H1 (cell line): ENCODE measurements around the gene BRSK2.

Experiments used
- BCL11A ChIP-seq, 2 experiments: IDR thresholded peaks; one replicate each; pipeline ENCODE4 v1.6.1; 2011; ENCODE audit warnings: low read depth in 2 of 2, low read length in 2 of 2, mild to moderate bottlenecking in 2 of 2
- EZH2 ChIP-seq: fragments of 200-600 bp; sonication (generic); IDR thresholded peaks from 2 replicates; pipeline ENCODE4 v1.7.1; 2012; ENCODE audit warnings: low read depth, mild to moderate bottlenecking, moderate library complexity, low read length, inconsistent platforms; ENCODE audit not compliant: severe bottlenecking
- GABPA ChIP-seq: IDR thresholded peaks from 2 replicates; pipeline ENCODE4 v1.6.1; 2011; ENCODE audit warnings: mild to moderate bottlenecking, low read length, moderate library complexity, borderline replicate concordance; ENCODE audit not compliant: insufficient read depth
- NANOG ChIP-seq: IDR thresholded peaks from 2 replicates; pipeline ENCODE4 v1.6.1; 2011; ENCODE audit warnings: low read length, low read depth, mild to moderate bottlenecking, inconsistent platforms; ENCODE audit not compliant: insufficient read depth, poor library complexity, severe bottlenecking
- POLR2A ChIP-seq, 2 experiments: IDR thresholded peaks; 1 replicate in 1 of 2; 2 replicates in 1 of 2; pipeline ENCODE4 v1.6.1; 2011; ENCODE audit warnings: low read depth in 2 of 2, low read length in 2 of 2, mild to moderate bottlenecking in 2 of 2; ENCODE audit errors: control extremely low read depth in 1 of 2
- RAD21 ChIP-seq, 2 experiments: IDR thresholded peaks in 1 of 2; conservative IDR thresholded peaks in 1 of 2; 2 replicates each; pipeline ENCODE4 v1.6.1; 2011; ENCODE audit warnings: low read depth in 2 of 2, low read length in 2 of 2, improper control_type of control experiment in 1 of 2, inconsistent platforms in 1 of 2, mild to moderate bottlenecking in 1 of 2, moderate library complexity in 1 of 2
- RXRA ChIP-seq: IDR thresholded peaks from 2 replicates; pipeline ENCODE4 v1.6.1; 2011; ENCODE audit warnings: low read depth, mild to moderate bottlenecking, low read length, moderate library complexity; ENCODE audit not compliant: insufficient read depth
- SRF ChIP-seq: IDR thresholded peaks from 2 replicates; pipeline ENCODE4 v1.6.1; 2011; ENCODE audit warnings: mild to moderate bottlenecking, low read depth, low read length, moderate library complexity
- TAF1 ChIP-seq: IDR thresholded peaks from 2 replicates; pipeline ENCODE4 v1.6.1; 2011; ENCODE audit warnings: mild to moderate bottlenecking, low read depth, low read length
- TF ChIP-seq, protein P1 (sequence below), 3 experiments: IDR thresholded peaks; 1 replicate in 2 of 3; 2 replicates in 1 of 3; pipeline versions ENCODE4 v1.5.1 to v1.6.1; 2011; ENCODE audit warnings: low read length in 3 of 3, mild to moderate bottlenecking in 3 of 3, inconsistent platforms in 2 of 3, low read depth in 1 of 3, moderate library complexity in 1 of 3; ENCODE audit not compliant: insufficient read depth in 1 of 3; ENCODE audit errors: control extremely low read depth in 1 of 3
- TF ChIP-seq, protein P2 (sequence below): IDR thresholded peaks from 2 replicates; pipeline ENCODE4 v1.6.1; 2011; ENCODE audit warnings: low read depth, mild to moderate bottlenecking, low read length; ENCODE audit not compliant: insufficient read depth

DNA sequence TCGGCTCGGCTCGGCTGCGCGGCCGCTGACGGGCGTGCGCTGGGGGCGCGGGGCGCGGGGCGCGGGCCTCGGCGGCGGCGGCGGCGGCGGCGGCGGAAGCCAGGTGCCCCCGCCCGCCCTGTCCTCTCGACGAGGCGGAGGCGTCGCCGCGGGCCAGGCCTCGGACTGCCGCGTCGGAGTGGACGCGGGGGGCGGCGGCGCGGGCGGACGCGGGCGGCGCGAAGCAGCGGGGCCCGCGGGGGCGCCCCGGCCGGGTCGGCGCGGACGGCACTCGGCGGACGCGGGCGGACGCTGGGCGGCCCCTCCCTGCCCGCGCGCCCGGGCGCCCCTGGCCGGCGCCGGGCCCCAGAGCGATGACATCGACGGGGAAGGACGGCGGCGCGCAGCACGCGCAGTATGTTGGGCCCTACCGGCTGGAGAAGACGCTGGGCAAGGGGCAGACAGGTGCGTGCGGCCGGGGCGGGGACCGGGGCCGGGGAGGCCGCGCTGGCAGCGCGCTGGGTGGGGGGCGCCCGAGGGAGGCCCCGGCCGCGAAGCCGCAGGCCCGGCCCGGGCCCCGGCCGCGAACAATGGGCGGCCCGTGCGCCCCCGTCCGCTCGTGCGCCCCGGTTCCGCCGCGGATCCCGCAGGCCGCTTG, at the start of gene BRSK2:
- TF ChIP-seq NANOG (no peak), RAD21 (IDR thresholded peaks at IDR 0.05 in 1 of 2, conservative IDR thresholded peaks at IDR 0.05 in 1 of 2; ENCODE audit: low read depth in 2 of 2, low read length in 2 of 2) (no peak), SRF (no peak), RXRA (no peak), GABPA (no peak), POLR2A (IDR thresholded peaks at IDR 0.05; ENCODE audit: control extremely low read depth in 1 of 2, low read depth in 2 of 2, low read length in 2 of 2) (no peak), EZH2 (no peak), TAF1 (no peak), BCL11A (IDR thresholded peaks at IDR 0.05; ENCODE audit: low read depth in 2 of 2, low read length in 2 of 2) (no peak)
- TF ChIP-seq, protein P1, sequence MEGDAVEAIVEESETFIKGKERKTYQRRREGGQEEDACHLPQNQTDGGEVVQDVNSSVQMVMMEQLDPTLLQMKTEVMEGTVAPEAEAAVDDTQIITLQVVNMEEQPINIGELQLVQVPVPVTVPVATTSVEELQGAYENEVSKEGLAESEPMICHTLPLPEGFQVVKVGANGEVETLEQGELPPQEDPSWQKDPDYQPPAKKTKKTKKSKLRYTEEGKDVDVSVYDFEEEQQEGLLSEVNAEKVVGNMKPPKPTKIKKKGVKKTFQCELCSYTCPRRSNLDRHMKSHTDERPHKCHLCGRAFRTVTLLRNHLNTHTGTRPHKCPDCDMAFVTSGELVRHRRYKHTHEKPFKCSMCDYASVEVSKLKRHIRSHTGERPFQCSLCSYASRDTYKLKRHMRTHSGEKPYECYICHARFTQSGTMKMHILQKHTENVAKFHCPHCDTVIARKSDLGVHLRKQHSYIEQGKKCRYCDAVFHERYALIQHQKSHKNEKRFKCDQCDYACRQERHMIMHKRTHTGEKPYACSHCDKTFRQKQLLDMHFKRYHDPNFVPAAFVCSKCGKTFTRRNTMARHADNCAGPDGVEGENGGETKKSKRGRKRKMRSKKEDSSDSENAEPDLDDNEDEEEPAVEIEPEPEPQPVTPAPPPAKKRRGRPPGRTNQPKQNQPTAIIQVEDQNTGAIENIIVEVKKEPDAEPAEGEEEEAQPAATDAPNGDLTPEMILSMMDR (IDR thresholded peaks at IDR 0.05; ENCODE audit: control extremely low read depth in 1 of 3, insufficient read depth in 1 of 3, low read depth in 1 of 3, low read length in 3 of 3): no peak
- TF ChIP-seq, protein P2, sequence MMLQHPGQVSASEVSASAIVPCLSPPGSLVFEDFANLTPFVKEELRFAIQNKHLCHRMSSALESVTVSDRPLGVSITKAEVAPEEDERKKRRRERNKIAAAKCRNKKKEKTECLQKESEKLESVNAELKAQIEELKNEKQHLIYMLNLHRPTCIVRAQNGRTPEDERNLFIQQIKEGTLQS: no peak
